GM12873 (cell line): ENCODE results near the gene PPP1R13L.

Experiments used
- TF ChIP-seq, protein P1 (sequence below): IDR thresholded peaks from 2 replicates; pipeline ENCODE4 v1.5.1; 2012; ENCODE audit warnings: low read depth, mild to moderate bottlenecking, moderate library complexity, low read length, control low read depth; ENCODE audit not compliant: insufficient read depth; ENCODE audit errors: missing control alignments

The PPP1R13L gene

DNA sequence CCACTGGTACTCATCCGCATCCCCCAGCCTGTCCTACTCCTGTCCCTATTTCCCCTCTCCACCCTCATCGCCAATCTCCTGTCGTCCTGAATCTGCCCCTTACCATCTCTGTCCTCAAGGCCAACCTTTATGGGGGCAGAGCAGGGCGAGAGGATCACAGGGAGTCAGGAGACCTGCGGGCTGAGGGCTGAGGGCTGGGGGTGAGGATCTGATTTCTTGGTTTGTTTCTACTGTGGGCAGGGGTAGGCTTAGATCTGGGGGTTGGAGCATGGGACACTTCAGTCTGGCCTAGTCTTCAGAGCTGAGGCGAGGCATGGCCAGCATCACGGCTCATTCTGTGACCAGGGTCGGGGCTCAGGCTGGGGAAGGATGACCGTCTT is 35.4 kb upstream of the PPP1R13L start:
- TF ChIP-seq, protein P1, sequence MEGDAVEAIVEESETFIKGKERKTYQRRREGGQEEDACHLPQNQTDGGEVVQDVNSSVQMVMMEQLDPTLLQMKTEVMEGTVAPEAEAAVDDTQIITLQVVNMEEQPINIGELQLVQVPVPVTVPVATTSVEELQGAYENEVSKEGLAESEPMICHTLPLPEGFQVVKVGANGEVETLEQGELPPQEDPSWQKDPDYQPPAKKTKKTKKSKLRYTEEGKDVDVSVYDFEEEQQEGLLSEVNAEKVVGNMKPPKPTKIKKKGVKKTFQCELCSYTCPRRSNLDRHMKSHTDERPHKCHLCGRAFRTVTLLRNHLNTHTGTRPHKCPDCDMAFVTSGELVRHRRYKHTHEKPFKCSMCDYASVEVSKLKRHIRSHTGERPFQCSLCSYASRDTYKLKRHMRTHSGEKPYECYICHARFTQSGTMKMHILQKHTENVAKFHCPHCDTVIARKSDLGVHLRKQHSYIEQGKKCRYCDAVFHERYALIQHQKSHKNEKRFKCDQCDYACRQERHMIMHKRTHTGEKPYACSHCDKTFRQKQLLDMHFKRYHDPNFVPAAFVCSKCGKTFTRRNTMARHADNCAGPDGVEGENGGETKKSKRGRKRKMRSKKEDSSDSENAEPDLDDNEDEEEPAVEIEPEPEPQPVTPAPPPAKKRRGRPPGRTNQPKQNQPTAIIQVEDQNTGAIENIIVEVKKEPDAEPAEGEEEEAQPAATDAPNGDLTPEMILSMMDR = no peak

DNA sequence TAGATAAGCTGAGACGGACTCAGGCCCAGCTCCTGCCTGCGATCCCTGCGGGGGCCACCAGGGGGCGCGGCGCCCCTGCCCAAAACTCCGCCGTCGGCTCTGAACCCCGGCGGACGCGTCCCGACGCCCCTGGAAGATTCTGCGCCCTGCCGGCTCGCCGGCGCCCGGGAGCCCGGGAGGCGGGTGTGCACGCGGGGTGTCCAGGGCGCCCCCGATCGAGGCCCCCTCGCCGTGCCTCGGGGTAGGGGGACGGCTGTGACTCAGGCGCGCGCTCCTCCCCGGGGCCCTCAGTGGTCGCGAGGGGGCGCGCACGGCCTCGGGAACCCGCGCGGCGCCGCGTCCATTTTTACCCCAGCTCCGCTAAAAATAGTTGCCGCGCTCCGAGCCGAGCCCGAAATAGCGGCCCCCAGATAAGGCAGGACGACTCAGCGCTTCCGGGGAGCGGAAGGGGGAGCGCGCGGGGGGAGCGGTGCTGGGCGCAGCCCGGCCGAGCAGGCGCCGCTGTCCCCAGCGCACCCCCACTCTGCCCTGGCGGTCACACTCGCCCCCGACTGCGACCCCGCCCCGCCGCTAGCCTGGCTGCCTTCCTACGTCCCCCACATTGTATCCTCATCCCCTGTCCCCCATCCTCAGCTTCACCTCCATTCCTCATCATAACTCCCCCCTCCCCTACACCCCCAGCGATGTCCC is 34.8 kb upstream of the PPP1R13L start:
- TF ChIP-seq, protein P1 = peak; percentile 89

DNA sequence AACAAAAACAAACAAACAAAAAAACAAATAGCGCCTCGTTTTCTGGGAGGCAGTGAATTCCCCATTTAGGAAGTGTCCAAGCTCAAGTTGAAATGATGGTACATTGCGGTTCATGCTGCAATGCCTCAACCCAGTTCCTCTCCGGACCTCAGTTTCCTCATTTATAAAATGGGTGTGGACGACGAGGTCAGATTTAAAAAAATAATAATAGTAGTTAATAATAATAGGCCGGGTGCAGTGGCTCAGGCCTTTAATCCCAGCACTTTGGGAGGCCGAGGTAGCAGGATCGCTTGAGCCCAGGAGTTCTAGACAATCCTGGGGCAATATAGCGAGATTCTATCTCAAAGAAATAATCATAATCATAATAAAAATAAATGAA is 34.3 kb upstream of the PPP1R13L start:
- TF ChIP-seq, protein P1 = no peak

DNA sequence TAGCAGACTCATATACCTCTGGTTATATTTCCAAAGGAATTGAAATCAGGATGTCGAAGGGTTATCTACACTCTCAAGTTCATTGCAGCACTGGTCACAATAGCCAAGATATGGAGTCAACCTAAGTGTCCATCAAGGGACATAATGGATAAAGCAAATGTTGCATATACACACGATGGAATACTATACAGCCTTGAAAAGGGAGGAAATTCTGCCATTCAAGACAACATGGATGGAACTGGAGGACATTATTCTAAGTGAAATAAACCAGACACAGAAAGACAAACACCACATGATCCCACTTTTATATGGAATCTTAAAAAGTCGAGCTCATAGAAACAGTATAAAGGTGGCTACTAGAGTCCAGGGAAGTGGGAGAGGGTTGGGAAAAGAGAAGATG is 32.5 kb upstream of the PPP1R13L start:
- TF ChIP-seq, protein P1 = no peak

DNA sequence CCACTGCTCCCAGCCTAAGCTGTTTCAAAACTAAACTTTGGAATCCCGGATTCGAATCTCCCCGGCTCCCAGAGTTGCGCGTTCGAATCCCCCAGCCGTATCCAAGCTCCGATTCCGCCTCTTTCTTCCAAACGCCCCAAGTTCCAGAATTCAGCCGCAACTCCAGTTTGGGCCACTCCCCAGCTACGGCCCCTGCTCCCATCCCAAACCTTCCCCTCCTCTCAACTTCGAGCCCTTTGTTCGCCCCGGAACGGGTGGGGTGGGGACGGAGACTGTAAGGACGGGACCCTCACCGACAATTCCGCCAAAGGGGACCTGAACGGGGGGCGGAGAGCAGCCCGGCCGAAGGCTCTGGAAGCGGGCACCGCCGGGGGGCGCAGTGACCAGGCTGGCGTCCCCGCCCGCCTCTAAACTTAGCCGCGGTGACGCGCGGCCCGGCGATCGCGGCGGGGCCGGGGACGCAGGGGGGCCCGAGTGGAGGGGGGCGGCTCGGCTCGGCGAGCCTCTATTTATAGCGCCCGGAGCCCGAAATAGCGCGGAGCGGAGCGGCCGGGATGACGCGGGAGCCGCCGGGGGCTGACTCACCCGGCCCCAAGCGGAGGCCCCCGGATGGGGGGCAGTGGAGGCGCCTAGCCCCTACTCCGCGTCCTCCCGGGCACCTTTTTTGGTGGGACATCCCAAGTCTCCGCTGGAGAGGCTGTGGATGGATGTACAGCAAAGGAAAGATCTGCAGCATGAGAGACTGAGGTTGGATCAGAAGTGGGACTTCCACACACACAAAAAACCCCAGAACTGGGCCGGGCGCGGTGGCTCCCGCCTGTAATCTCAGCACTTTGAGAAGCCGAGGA is 23.7 kb upstream of the PPP1R13L start:
- TF ChIP-seq, protein P1 = peak; percentile 47

DNA sequence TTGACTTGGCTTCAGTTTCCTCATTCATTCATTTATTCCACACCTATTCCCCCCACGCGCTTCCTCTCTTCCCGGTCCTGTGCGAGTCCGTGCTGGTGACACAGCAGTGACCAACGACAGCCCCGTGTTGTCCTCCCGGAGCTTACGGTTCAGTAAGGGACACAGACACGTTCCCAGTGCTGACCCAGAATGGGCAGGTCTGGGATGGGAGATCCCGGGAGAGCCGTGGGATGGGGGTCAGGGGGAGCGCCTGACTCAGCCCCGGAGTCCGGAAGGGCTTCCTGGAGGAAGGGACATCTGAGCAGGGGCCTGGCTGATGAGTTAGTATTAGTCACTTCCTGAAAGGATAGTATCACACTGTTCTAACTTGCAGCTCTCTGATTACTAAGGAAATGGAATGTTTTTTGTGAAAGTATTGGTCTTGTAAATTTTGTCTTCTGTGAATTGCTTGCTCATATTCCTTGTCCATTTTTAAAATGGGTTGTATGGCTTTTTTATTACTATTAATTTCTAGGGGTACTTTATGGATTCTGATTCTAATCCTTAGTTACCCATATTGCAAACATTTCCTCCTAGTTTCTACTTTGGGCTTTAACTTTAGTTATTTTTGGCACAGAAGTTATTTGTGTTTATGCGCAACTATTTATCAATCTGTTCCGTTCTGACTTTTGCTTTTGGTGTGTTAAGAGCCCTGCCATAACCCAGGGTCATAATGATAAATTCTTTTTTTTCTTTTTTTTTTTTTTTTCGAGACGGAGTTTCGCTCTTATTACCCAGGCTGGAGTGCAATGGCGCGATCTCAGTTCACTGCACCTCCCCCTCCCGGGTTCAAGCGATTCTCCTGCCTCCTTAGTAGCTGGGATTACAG is 19.6 kb upstream of the PPP1R13L start:
- TF ChIP-seq, protein P1 = no peak

DNA sequence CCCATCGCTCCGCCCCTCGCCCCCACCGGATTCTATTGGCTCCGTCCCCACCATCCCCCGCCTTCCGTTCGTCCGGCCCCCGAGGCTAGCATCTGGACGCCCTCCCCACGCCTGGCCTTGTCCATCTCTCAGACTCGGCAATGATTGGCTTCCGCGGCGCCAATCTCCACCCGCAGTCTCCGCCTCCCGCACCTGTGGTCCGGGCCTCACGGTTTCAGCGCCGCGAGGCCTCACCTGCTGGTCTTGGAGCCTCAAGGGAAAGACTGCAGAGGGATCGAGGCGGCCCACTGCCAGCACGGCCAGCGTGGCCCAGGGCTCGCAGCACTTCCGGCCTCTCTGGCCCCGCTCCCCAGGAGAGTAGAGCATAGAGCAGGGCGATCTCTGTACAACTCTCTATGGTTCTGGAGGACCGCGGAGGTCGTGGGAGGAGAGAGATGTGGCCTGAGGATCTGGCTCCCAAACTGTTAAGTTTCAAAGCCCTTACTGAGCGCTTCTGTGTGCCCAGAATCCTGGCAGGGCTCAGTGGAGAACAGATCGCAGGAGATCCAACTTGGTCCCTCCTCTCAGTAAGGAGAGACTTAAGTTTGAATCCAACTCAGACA is 18.8 kb upstream of the PPP1R13L start, which contains the start of gene ERCC1:
ERCC1 (minus strand) TSS at position 329 of the 602 bp plus-strand sequence. CDS start 543 bp downstream, outside the sequence.
- TF ChIP-seq, protein P1 = no peak
